Liver (tissue), 9 donors: Measurements from ENCODE around the gene PIEZO2. TPM values are rescaled to one million over a fixed set of nuclear protein-coding genes. Genes with fewer than 3 reads are reported as not detected.

Source experiments
- DNase-seq: peaks from one replicate; pipeline ENCODE4 v3.0.0-alpha.2; 2017; ENCODE audit warnings: low spot score
- H3K27ac ChIP-seq, 2 donors: one replicate each; pipeline ENCODE4 v1.7.0; 2013; ENCODE audit warnings: inconsistent platforms in 2 of 2, low read length in 2 of 2, control low read depth in 1 of 2, low read depth in 1 of 2, mild to moderate bottlenecking in 1 of 2
- H3K27me3 ChIP-seq, 4 donors: one replicate each; pipeline versions ENCODE4 v1.6.1 to v1.7.0; 2013; ENCODE audit warnings: low read length in 3 of 4, inconsistent platforms in 1 of 4, mild to moderate bottlenecking in 1 of 4, moderate library complexity in 1 of 4; ENCODE audit not compliant: control insufficient read depth in 4 of 4, insufficient read depth in 4 of 4
- H3K36me3 ChIP-seq, 4 donors: one replicate each; pipeline versions ENCODE4 v1.6.1 to v1.7.0; 2013; ENCODE audit warnings: low read length in 3 of 4, mild to moderate bottlenecking in 3 of 4, low read depth in 1 of 4, moderate library complexity in 1 of 4; ENCODE audit not compliant: control insufficient read depth in 4 of 4, insufficient read depth in 3 of 4
- H3K4me1 ChIP-seq, 4 donors: one replicate each; pipeline versions ENCODE4 v1.6.1 to v1.7.0; 2013; ENCODE audit warnings: low read length in 3 of 4, mild to moderate bottlenecking in 3 of 4, moderate library complexity in 1 of 4; ENCODE audit not compliant: control insufficient read depth in 4 of 4, insufficient read depth in 4 of 4
- H3K4me3 ChIP-seq, 3 donors: one replicate each; pipeline versions ENCODE4 v1.6.1 to v1.7.0; 2013; ENCODE audit warnings: low read length in 3 of 3, control low read depth in 1 of 3, low read depth in 1 of 3, mild to moderate bottlenecking in 1 of 3
- H3K9ac ChIP-seq, 2 donors: one replicate each; pipeline ENCODE4 v1.7.0; 2013; ENCODE audit warnings: low read length in 2 of 2, mild to moderate bottlenecking in 2 of 2, moderate library complexity in 2 of 2, control low read depth in 1 of 2, low read depth in 1 of 2
- H3K9me3 ChIP-seq, 4 donors: one replicate each; pipeline versions ENCODE4 v1.6.1 to v1.7.0; 2013; ENCODE audit warnings: low read length in 3 of 4; ENCODE audit not compliant: control insufficient read depth in 4 of 4
- ATF3 ChIP-seq: IDR thresholded peaks from 2 replicates; pipeline ENCODE4 v1.6.1; 2016; ENCODE audit warnings: antibody characterized with exemption
- CTCF ChIP-seq: fragments of 150-350 bp; IDR thresholded peaks from 2 replicates; pipeline ENCODE4 v1.5.1; 2017; ENCODE audit warnings: improper control_type of control experiment, low read depth, low read length; ENCODE audit not compliant: missing input control
- EGR1 ChIP-seq, 2 donors: IDR thresholded peaks; 2 replicates each; pipeline ENCODE4 v1.6.1; 2016 to 2018; ENCODE audit warnings: antibody characterized with exemption in 2 of 2, low read depth in 2 of 2
- FOXA1 ChIP-seq: IDR thresholded peaks from 2 replicates; pipeline ENCODE4 v1.6.1; 2016; ENCODE audit warnings: antibody characterized with exemption
- FOXA2 ChIP-seq: IDR thresholded peaks from 2 replicates; pipeline ENCODE4 v1.6.1; 2016; ENCODE audit warnings: antibody characterized with exemption
- GABPA ChIP-seq, 2 donors: IDR thresholded peaks in 1 of 2; conservative IDR thresholded peaks in 1 of 2; 2 replicates each; pipeline ENCODE4 v1.6.1; 2016; ENCODE audit warnings: antibody characterized with exemption in 2 of 2, mild to moderate bottlenecking in 1 of 2, moderate library complexity in 1 of 2
- HNF4A ChIP-seq, 2 donors: conservative IDR thresholded peaks; 2 replicates each; pipeline ENCODE4 v1.6.1; 2016; ENCODE audit warnings: antibody characterized with exemption in 2 of 2, mild to moderate bottlenecking in 2 of 2
- HNF4G ChIP-seq: IDR thresholded peaks from 2 replicates; pipeline ENCODE4 v1.6.1; 2016; ENCODE audit warnings: antibody characterized with exemption
- JUND ChIP-seq, 2 donors: IDR thresholded peaks; 2 replicates each; pipeline ENCODE4 v1.6.1; 2016; ENCODE audit warnings: antibody characterized with exemption in 2 of 2
- MAX ChIP-seq: IDR thresholded peaks from 2 replicates; pipeline ENCODE4 v1.6.1; 2016; ENCODE audit warnings: antibody characterized with exemption
- NR2F2 ChIP-seq: IDR thresholded peaks from 2 replicates; pipeline ENCODE4 v1.6.1; 2016; ENCODE audit warnings: antibody characterized with exemption
- RAD21 ChIP-seq, 2 donors: IDR thresholded peaks; 2 replicates each; pipeline ENCODE4 v1.6.1; 2016; ENCODE audit warnings: antibody characterized with exemption in 2 of 2, mild to moderate bottlenecking in 2 of 2
- REST ChIP-seq: IDR thresholded peaks from 2 replicates; pipeline ENCODE4 v1.6.1; 2016; ENCODE audit warnings: antibody characterized with exemption, mild to moderate bottlenecking
- RXRA ChIP-seq, 2 donors: IDR thresholded peaks; 2 replicates each; pipeline ENCODE4 v1.6.1; 2017 to 2018; ENCODE audit warnings: antibody characterized with exemption in 2 of 2, mild to moderate bottlenecking in 1 of 2
- SP1 ChIP-seq: IDR thresholded peaks from 2 replicates; pipeline ENCODE4 v1.6.1; 2018; ENCODE audit warnings: antibody characterized with exemption, mild to moderate bottlenecking
- TAF1 ChIP-seq: conservative IDR thresholded peaks from 2 replicates; pipeline ENCODE4 v1.6.1; 2016; ENCODE audit warnings: antibody characterized with exemption, mild to moderate bottlenecking
- YY1 ChIP-seq: IDR thresholded peaks from 2 replicates; pipeline ENCODE4 v1.6.1; 2016; ENCODE audit warnings: antibody characterized with exemption, mild to moderate bottlenecking
- ZBTB33 ChIP-seq: IDR thresholded peaks from 2 replicates; pipeline ENCODE4 v1.6.1; 2016; ENCODE audit warnings: antibody characterized with exemption
- WGBS: extraction: QIAGEN DNeasy Blood & Tissue Kit; methylation state at CpG from one replicate; pipeline ENCODE4 v1.1.7; 2013; 5-methylcytosine and 5-hydroxymethylcytosine counted together
- polyA plus RNA-seq, 2 donors: library from polyadenylated mRNA; stranded (reverse) in 1 of 2; unstranded in 1 of 2; fragments of 200-250 nt in 1 of 2; fragments of >200 nt in 1 of 2; fragmentation: Nextera tagmentation in 1 of 2; extraction: Ambion mirVana in 1 of 2; gene quantifications; one replicate each; pipeline versions ENCODE4 v1.2.1 to v1.2.3, GENCODE V29; 2013 to 2015
- total RNA-seq, 2 donors: library from RNA; depleted of rRNA; stranded (reverse); fragments of >200 nt; gene quantifications; one replicate each; pipeline ENCODE4 v1.2.3, GENCODE V29; 2014
- donor health status: healthy.
- donor health status: healthy.
- donor health status: healthy.
- donor health status: healthy.
- donor health status: healthy.

PIEZO2 gene
- total and polyA plus RNA-seq, 4 donors = 1.1 to 12.3 (median 4.8) TPM

DNA sequence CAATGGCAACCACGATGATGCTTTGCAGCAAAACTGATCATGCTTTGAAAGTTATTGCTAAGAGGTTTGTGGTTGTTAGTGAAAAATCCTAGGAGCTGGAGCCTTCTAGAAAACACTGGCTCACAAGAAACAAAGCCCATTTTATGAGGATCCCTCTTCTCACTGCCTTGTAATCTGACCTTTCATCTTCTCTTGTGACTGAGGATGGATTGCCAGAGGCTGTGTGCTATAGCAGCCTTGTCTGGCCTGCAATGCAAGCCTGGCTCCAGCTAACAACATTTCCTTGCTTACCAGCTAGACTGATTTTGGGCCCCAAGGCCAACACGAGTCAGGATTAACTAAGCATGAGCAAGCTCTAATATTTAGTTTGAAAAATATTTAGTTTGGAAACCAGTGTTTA lies 13.1 kb downstream of the PIEZO2 start:
- Histone ChIP-seq H3K36me3 (peaks cover 0 to 3% (median 0%) of the 10 kb centered on the region in 4 donors), H3K9me3 (no peaks in the 10 kb centered on the region), H3K27ac (no peak overlapping the region), H3K4me1 (peaks cover 0 to 5% (median 3%) of the 10 kb centered on the region in 4 donors), H3K27me3 (no peaks in the 10 kb centered on the region), H3K4me3 (no peak overlapping the region), H3K9ac (no peak overlapping the region)
- DNase-seq = no peak
- TF ChIP-seq JUND (IDR thresholded peaks at IDR 0.05) (no peak), HNF4G (no peak), REST (no peak), ATF3 (no peak), HNF4A (conservative IDR thresholded peaks at IDR 0.05) (no peak), NR2F2 (no peak), FOXA2 (no peak), FOXA1 (no peak), CTCF (no peak), RXRA (IDR thresholded peaks at IDR 0.05) (no peak), MAX (no peak), GABPA (IDR thresholded peaks at IDR 0.05 in 1 of 2, conservative IDR thresholded peaks at IDR 0.05 in 1 of 2) (no peak), ZBTB33 (no peak), RAD21 (IDR thresholded peaks at IDR 0.05) (no peak), TAF1 (no peak), YY1 (no peak), EGR1 (IDR thresholded peaks at IDR 0.05; ENCODE audit: low read depth in 2 of 2) (no peak), SP1 (no peak)
- WGBS = 66% methylated on average over 2 of the region's 2 CpGs
